ENCODE measurements around the gene CYB5D1.

The CYB5D1 gene

DNA sequence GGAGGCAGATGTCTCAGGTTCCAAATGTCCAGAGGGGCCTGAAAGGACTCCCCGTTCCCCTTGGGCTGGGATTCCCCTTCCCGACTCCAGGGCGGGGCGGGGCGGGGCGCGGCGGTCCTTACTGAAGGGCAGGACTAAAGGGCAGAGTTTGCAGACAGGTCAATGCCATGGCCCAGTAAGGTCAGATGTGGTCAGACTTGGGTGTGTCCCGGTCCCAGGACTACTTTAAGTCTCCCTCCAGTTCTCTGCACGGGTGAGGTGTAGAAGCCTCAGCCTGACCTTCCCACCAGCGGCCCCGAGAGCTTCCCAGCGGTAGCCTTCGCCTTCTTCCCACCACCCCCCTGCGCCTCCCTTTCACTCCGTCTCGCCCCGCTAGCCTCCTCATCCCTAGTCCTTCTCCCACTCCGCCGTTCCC is 23.3 kb upstream of the CYB5D1 start:
- no peak for DNase-seq (ENCODE audit: low read depth)
- TF ChIP-seq, protein P1, sequence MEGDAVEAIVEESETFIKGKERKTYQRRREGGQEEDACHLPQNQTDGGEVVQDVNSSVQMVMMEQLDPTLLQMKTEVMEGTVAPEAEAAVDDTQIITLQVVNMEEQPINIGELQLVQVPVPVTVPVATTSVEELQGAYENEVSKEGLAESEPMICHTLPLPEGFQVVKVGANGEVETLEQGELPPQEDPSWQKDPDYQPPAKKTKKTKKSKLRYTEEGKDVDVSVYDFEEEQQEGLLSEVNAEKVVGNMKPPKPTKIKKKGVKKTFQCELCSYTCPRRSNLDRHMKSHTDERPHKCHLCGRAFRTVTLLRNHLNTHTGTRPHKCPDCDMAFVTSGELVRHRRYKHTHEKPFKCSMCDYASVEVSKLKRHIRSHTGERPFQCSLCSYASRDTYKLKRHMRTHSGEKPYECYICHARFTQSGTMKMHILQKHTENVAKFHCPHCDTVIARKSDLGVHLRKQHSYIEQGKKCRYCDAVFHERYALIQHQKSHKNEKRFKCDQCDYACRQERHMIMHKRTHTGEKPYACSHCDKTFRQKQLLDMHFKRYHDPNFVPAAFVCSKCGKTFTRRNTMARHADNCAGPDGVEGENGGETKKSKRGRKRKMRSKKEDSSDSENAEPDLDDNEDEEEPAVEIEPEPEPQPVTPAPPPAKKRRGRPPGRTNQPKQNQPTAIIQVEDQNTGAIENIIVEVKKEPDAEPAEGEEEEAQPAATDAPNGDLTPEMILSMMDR (conservative IDR thresholded peaks at IDR 0.05; ENCODE audit: low read depth, low read length) = no peak

DNA sequence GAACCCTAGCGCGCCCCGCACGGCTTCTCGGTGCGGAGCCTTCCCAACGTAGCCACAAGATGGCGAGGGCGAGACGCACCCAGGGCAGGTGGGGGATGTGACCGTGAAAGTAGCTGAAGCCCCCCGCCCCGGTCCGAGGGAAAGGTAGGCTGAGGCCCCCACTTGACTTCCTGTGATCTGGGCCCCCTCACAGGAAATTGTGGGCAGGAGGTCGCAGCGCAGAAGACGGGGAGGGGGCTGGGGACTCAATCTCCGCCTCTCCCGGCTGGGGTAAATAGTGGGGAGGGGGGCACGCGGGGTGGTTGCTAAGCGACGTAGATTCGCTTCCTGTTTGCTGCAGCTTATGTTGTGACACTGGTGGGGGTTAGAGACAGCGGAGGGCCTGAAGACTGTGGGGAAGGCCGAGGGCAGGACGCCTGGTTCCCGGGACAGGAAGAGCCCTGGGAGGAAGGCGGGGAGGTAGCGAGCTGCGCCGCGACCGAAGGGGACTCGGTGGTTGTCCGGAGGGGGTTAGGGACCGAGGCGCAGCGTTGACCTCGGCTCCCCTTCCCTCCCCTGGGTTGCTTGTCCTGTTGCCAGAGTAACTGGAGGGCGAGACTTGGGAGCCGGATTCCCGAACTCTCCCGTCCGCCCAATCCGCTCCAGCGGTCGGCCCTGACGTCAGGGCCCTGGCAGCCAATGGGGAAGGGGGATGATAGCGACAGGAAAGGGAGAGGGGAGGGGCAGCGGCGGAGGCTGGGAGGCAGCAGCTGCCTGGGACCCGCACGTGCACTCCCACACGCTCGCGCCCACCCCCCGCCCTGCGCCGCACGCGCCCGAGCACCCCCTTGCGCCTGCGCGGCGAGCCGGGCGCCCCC is 22.6 kb upstream of the CYB5D1 start:
- peak; percentile 96 for DNase-seq (ENCODE audit: low read depth)
- TF ChIP-seq, protein P1 (conservative IDR thresholded peaks at IDR 0.05; ENCODE audit: low read depth, low read length) = peak; percentile 82
- peak overlapping the region; percentile 64 for H3K4me3 ChIP-seq (ENCODE audit: low read length)

More for the DNA sequence above, 23.3 kb upstream of the CYB5D1 start:
- peak overlapping the region; percentile 64 for H3K4me3 ChIP-seq (ENCODE audit: low read length)

DNA sequence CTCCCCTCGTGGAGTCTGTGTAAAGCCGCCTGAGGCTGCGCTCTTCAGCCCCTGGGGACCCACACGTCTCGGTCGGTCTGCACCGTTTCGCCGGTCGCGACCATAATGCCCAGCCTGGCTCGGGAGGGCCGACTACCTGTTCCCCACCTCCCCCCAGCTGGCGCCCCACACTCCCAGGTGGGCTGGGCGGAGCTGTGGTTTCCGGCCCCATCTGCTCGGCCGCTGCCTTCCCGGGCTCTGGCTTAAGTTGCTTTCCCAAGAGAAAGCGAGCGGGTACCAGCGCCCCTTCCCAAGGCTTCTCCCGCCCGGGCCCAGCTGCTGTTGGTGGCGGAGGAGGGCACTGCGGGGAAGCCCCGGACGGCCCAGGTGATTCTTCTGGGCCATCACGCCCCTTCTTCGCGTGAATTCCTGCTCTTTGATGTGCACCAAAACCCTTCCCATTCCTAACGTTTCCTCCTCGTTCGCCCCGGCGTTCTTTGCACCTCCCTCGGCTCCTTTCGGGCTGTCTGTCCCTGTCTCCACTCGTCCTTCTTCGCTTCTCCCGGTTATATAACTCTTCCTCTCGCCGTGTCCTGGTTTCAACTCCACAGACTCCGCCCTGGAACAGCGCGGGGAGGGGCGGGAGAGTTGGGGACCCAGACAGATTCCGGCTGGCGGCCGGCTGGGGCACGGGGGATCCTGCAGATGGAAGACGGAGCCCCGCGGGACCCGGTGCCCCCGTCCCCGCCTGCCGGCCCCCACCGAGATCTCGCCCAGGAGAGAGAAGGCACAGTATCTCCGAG is 21.8 kb upstream of the CYB5D1 start:
- no peak for DNase-seq (ENCODE audit: low read depth)
- TF ChIP-seq, protein P1 (conservative IDR thresholded peaks at IDR 0.05; ENCODE audit: low read depth, low read length) = no peak
- H3K4me3 ChIP-seq (ENCODE audit: low read length) = peak overlapping the region; percentile 64

DNA sequence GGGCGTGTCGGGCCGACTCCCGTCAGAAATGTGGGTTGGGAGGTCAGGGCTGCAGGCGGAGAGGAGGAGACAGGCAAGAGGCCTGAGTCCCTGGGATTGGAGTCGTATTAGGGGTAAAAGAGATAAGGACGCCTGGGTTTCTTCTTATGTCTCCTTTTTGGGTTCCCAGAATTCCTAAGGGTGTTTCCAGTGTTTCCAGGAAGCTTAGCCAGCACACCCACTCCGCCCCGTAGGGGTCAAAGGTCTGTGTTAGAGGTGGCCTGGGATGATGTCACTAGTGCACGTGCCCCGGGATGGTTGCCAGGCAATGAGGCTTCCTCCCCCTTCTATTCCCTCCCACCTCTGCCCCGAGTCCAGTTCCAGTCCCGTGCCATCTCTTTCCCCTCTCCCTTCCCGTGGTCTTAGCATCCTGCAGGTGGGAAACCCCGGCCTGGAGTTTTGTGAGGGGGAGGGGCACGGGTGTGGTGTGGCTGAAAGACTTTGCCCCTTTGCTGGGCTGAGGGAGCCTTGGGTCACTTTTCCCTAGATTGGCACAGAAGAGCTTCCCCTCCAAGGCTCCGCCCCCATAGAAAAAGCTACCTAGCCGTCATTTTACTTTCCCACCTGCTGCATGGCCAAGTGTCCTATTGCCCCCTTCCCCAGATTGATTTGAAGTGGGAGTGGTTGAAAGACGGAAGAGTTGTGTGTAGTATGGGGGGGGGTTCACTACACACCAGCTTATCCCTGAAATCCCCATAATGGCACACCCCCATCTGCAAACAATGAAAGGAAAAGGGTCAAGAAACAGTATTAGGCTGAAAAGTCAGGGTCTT is 21.0 kb upstream of the CYB5D1 start:
- H3K4me3 ChIP-seq (ENCODE audit: low read length) = peak overlapping the region; percentile 64
- TF ChIP-seq, protein P1 (conservative IDR thresholded peaks at IDR 0.05; ENCODE audit: low read depth, low read length) = no peak
- DNase-seq (ENCODE audit: low read depth) = peak; percentile 81

GRCh38 chr17:7837408-7838088 is 20.3 kb upstream of the CYB5D1 start:
- peak overlapping the region; percentile 64 for H3K4me3 ChIP-seq (ENCODE audit: low read length)
- DNase-seq (ENCODE audit: low read depth) = no peak
- TF ChIP-seq, protein P1 (conservative IDR thresholded peaks at IDR 0.05; ENCODE audit: low read depth, low read length) = no peak
